CD4-positive, alpha-beta T cell treated with Interleukin-21 for 1 hour (primary cell): ENCODE results near the gene STXBP1.

ENCODE experiments used
- DNase-seq: peaks from one replicate; pipeline ENCODE4 v3.0.0-alpha.2; 2020

STXBP1 gene

GRCh38 chr9:127698386-127698785 lies 86.3 kb downstream of the STXBP1 start:
- DNase-seq, result no peak

GRCh38 chr9:127698985-127699670 lies 87.1 kb downstream of the STXBP1 start:
- peak; percentile 92 for DNase-seq

- DNase-seq, result no peak
These were observed 88.1 kb downstream of the STXBP1 start for GRCh38 chr9:127700140-127700539.

DNA sequence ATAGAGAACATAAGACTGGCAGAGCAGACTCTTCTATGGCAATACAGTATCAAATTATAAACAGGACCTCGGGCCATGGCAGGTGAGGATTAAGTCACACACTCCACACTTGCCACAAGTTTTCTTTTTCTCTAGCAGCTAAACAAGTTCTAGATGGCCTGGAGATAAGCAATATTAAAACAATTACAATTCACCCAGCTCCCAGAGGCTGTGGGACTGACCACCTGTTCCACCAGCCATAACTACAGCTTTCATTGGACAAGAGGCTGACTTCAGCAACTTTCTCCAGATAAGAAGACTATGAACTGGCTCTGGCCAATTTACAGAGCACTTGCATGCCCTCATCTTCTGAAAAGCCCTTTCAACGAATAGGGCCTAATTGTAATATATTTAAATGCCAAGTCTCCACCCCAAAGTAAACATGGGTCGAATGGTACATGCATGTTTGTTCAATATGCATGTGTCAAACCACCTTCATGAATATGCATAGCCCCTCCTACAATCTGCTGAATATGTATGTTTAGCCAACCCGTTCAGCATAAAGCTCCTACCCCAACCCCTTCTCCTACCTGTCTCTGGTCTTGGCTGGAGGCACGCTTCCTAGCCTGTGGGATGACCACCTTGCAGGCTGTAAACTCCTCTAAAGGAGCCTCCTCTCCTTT lies 88.6 kb downstream of the STXBP1 start:
- no peak for DNase-seq

- DNase-seq, result no peak
These were observed 91.3 kb downstream of the STXBP1 start for GRCh38 chr9:127703289-127703946.

DNA sequence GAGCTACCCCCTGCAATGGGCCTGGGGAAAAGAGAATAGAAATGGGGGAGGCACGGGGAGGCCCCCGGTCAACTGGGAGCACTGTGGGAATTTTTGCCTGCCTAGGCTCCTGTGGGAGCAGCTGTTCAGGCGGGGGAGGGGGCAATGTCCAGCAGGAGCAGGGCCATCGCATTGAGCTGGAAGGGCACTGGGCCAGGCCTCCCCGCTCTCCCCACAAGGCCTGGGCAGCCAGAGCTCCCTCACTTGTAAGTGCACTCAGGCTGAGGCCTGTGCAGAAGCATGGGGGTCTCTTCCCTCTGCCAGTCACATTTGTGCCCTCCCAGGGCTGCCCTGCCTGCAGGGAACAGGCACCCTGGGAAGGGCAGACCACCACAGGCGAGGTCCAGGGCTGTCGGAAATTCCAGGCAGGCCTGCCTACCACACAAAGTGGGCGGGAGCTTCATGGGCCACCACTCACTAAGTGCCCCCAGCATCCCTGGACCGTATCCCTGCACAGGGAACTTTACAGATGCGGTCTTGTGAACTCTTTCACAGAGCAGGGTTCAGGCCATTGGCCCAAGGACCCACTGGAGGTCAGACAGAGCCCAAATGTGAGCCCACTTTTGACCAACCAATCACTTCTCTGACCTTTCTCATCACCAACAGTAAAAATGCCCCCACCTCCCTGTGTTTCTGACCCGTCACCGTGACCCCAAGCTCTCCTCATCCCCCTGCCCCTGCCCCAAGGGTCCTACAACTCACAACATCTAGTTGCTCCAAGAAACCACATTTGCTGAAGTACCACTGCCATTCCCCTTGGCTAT lies 93.7 kb downstream of the STXBP1 start:
- no peak for DNase-seq

- no peak for DNase-seq
These were observed 94.8 kb downstream of the STXBP1 start, which contains the start of gene CFAP157 for GRCh38 chr9:127706836-127707241. CFAP157 (plus strand) TSS chr9:127706988; CDS start chr9:127707032, 44 bp downstream.

GRCh38 chr9:127707766-127708165 lies 95.7 kb downstream of the STXBP1 start:
- DNase-seq, result peak; percentile 76

DNA sequence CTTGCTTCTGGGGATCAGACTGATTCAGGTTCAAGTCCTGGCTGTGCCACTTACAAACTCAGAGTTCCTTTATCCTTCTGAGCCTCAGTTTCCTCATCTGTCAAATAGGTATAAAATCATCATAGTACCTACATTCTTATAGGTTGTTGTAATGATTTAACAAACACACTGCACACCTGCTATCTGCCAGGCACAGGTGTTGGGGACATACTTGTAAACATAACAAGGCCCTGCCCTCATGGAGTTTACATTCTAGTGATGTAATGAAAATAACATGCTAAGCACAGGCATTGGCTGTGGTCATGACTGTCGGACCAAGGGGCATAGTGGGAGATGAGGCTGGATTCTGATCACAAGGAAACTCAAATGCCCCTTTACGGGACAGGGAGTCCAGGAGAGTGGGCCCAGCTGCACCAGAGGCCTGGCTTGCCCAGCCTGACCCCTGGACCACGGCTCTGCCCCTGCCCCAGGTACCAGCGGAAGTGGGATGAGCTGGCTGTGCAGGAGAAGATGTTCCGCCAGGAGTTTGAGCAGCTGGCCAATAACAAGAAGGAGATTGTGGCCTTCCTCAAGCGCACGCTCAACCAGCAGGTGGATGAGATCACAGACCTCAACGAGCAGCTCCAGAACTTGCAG lies 97.0 kb downstream of the STXBP1 start:
- no peak for DNase-seq

GRCh38 chr9:127710204-127710783 lies 98.2 kb downstream of the STXBP1 start:
- DNase-seq, result no peak

- DNase-seq, result peak; percentile 27
These were observed 99.2 kb downstream of the STXBP1 start for GRCh38 chr9:127711226-127711701.

DNA sequence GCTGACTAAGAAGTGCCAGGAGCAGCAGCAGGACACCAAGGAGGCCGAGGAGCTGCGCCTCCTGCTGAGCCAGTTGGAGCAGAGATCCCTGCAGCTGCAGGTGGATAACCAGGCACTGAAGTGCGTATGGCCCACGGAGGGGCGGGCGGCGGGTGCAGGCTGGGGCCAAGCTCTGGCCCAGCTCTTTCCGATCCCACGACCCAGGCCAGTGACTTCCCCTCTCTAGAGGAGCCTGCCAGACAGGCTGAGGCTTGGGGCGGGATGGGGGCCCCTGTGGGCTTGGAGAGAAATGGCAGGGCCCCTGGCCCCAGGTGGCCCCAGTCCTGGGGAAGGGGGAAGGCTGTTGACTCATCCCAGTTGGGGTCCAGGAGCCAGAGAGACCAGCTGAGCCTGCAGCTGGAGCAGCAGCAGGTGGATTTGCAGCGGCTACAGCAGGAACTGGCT lies 99.8 kb downstream of the STXBP1 start:
- no peak for DNase-seq

DNA sequence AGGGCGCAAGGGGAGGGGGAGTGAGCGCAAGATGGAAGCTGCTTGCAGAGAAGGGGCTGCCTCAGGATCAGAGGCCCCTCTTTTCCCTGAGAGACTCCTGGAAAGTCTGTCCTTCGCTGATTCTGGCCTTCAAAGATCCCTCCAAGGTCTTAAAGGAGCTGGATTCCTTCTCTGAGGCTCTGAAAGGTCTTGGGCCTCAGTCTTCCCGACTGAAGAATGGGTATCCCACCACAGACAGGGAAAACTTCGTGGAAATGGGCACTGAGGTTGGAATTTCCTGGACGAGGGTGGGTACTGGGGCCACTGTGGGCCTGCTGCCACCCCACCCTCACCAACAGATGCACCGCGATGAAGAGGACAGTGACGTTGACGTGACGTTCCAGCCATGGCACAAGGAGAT lies 100.3 kb downstream of the STXBP1 start:
- DNase-seq, result no peak

DNA sequence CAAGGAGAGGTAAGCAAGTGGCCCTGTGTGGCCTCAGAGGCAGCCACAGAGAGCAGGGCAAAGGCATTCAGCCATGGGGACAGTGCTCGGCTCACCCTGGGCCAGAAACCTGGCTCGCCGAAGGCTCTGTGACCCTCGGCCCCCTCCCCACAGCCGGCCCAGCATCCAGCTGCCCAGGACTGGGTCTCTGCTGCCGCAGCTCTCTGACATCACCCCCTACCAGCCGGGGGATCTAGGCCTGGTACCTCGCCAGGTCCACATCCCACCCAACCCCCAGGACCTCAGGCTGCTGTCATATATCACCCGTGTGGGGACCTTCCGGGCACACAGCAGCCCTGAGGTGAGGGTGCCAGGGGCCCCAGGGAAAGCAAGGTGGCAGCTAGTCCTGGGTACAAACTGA lies 100.8 kb downstream of the STXBP1 start:
- DNase-seq, result no peak

- no peak for DNase-seq
These were observed 102.1 kb downstream of the STXBP1 start for GRCh38 chr9:127714020-127714750.

DNA sequence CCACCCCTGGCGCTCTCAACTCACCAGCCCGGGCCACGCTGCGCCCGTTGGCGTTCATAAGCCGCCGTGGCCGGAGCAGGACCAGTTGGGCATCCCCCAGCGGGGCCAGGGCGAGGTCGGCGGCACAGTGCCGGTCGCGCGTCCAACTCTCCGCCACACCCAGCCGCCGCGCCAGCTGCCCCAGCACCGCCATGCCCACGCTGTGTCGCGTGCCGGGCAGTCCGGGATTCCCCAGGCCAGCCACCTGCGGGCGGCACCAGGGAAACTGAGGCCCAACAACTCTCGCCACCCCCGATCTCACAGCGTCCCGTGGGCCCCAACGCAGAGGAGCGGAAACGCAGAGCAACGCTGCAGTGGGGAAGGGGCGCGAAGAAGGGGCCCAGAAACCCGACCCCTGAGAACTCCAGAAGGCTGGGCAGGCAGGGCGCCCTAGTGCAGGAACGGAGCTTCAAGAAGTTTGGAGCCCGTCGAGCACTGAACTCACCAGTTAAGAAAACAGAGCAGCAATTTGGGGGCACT lies 102.9 kb downstream of the STXBP1 start:
- DNase-seq, result no peak

- peak; percentile 96 for DNase-seq
These were observed 103.6 kb downstream of the STXBP1 start, which contains the start of the genes PTRH1 and TTC16 for GRCh38 chr9:127715470-127716337. PTRH1 (minus strand) TSS chr9:127715663; CDS start chr9:127715639, 24 bp downstream. TTC16 (plus strand) TSS chr9:127716079; CDS start chr9:127716146, 67 bp downstream.

DNA sequence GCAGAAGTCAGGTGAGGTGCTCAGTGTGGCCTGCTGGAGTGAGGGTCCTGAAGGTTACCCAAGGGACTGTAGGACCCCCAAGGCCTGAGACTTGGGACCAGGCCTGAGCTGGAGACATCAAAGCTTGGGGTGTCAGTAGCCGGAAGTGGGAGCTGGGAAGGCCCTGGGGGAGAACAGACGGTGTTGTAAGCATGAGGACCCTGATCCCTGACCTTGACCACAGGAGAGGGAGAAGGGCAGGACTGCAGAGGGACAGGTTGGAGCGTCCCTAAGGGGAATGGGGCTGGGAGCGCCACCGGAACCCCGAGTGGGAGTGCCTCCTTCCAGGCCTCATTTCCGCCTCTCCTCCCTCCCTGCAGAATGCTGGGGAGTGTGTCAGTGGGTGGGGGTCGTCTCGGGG lies 104.3 kb downstream of the STXBP1 start:
- DNase-seq, result no peak

- no peak for DNase-seq
These were observed 105.7 kb downstream of the STXBP1 start for GRCh38 chr9:127717766-127718165.
